Type B pancreatic cell (in vitro differentiated cells): Measurements from ENCODE around the gene YTHDF1. TPM values are rescaled to one million over a fixed set of nuclear protein-coding genes. Genes with fewer than 3 reads are reported as not detected.

Experiments used
- DNase-seq: peaks from one replicate; pipeline ENCODE4 v3.0.0; 2021; ENCODE audit warnings: mixed read lengths; ENCODE audit not compliant: unreplicated experiment; ENCODE audit errors: extremely low spot score
- H3K27ac Mint-ChIP-seq: 2 replicates; pipeline ENCODE4 v1.8.0; 2021; ENCODE audit warnings: mild to moderate bottlenecking, mixed read lengths
- H3K27me3 Mint-ChIP-seq: 2 replicates; pipeline ENCODE4 v1.8.0; 2021; ENCODE audit warnings: mixed read lengths
- H3K36me3 Mint-ChIP-seq: 2 replicates; pipeline ENCODE4 v1.8.0; 2021; ENCODE audit warnings: mixed read lengths
- H3K4me1 Mint-ChIP-seq: one replicate; pipeline ENCODE4 v1.8.0; 2021; ENCODE audit warnings: mixed read lengths; ENCODE audit not compliant: unreplicated experiment
- H3K4me3 Mint-ChIP-seq: 2 replicates; pipeline ENCODE4 v1.8.0; 2021; ENCODE audit warnings: mild to moderate bottlenecking, mixed read lengths
- H3K9me3 Mint-ChIP-seq: 2 replicates; pipeline ENCODE4 v1.8.0; 2021; ENCODE audit warnings: mixed read lengths
- CTCF ChIP-seq: fragments of 200-600 bp; sonication (generic); conservative IDR thresholded peaks from 2 replicates; pipeline ENCODE4 v1.5.0; 2021; ENCODE audit warnings: antibody characterized with exemption, mild to moderate bottlenecking
- total RNA-seq: library from RNA; stranded (reverse); gene quantifications from 2 replicates; pipeline ENCODE4 v1.2.1, GENCODE V29; 2021; ENCODE audit warnings: low replicate concordance

The YTHDF1 gene
- total RNA-seq, 1 donor from 2014 or later = 50.4 TPM

DNA sequence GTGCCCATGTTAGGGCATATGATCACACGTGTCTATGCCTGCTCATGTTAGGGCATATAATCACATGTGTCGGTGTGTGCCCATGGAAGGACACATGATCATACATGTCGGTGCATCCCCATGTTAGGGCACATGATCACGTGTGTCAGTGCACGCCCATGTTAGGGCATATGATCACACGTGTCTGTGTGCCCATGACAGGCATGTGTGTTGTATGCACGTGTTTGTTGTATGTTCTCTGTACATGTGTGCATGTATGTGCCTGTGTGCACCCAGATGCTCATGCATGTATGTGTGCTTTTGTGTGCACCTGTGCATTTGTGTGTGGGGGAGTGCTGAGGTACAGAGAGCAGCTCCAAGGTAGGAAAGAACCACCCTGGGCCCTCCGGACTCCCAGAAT, 29.8 kb downstream of the YTHDF1 start:
- no peak for DNase-seq
- Mint-ChIP-seq H3K27me3 (peaks cover 41% of the 10 kb centered on the region), H3K27ac (no peak overlapping the region), H3K4me1 (no peaks in the 10 kb centered on the region), H3K4me3 (no peak overlapping the region), H3K36me3 (no peaks in the 10 kb centered on the region), H3K9me3 (no peaks in the 10 kb centered on the region)
- no peak for TF ChIP-seq CTCF

GRCh38 chr20:63185215-63185796, 30.6 kb downstream of the YTHDF1 start:
- Mint-ChIP-seq H3K9me3 (no peaks in the 10 kb centered on the region), H3K36me3 (no peaks in the 10 kb centered on the region), H3K4me1 (no peaks in the 10 kb centered on the region), H3K27ac (no peak overlapping the region), H3K27me3 (peaks cover 49% of the 10 kb centered on the region), H3K4me3 (no peak overlapping the region)
- no peak for DNase-seq
- TF ChIP-seq CTCF = no peak

DNA sequence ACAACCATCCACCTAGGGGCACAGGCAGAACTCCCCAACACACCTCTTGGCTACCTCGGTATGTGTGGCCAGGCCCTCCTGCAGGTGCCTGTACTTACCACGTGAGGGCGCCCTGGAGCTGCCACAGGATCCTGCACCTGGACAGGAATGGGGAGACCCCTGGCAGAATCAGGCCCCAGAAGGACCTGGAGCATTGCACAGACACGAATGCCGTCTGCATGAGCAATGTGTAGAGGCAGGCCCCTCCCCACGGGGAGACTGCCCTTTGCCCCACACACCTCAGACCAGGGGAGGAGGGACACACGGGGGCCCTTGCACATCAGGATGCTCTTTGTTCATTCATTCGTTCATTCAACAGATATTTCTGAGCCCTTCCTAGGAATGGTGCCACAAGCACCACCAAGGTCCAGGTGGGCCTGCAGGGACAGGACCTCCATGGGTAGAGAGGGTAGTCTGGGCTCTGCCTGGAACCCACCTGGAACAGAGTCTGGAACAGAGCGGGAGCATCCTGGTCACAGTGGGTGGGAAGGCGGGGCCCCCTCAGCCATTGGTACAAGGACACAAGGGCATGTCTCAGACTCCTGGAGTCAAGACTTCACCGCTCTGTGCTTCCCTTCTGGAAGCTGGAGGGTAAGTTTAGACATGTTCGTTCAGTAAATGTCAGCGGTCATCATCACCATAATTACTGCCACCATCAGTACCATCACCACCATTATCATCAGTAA, 32.3 kb downstream of the YTHDF1 start:
- H3K27ac Mint-ChIP-seq = no peak overlapping the region
- H3K36me3 Mint-ChIP-seq = no peaks in the 10 kb centered on the region
- peak; percentile 83 for TF ChIP-seq CTCF
- H3K4me1 Mint-ChIP-seq = peaks cover 4% of the 10 kb centered on the region
- peaks cover 56% of the 10 kb centered on the region for H3K27me3 Mint-ChIP-seq
- no peak for DNase-seq
- H3K9me3 Mint-ChIP-seq = no peaks in the 10 kb centered on the region
- no peak overlapping the region for H3K4me3 Mint-ChIP-seq

GRCh38 chr20:63182946-63183415, 33.0 kb downstream of the YTHDF1 start:
- Mint-ChIP-seq H3K36me3 (no peaks in the 10 kb centered on the region), H3K27ac (no peak overlapping the region), H3K27me3 (peaks cover 57% of the 10 kb centered on the region), H3K4me1 (peaks cover 4% of the 10 kb centered on the region), H3K9me3 (no peaks in the 10 kb centered on the region), H3K4me3 (no peak overlapping the region)
- no peak for DNase-seq
- TF ChIP-seq CTCF = no peak

DNA sequence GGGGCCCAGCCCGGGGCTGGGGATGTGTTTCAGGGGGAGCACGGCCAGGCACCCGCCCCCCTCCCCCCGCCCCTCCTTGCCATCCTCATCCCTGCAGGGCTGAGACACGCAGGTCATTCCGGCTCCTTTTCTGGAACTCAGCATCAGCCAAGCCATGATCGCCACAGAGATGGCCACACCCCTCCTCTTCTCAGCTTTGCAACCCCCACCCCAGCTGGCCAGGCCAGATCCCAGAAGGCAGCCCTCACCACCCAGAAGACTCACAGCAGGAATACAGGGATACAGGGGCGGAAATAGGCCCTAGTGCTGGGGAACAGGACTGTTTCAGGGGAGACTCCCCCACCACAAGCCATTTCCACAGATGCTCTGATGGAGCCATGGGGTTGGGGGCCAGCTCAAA, 33.5 kb downstream of the YTHDF1 start:
- no peak overlapping the region for H3K27ac Mint-ChIP-seq
- H3K4me1 Mint-ChIP-seq = peaks cover 4% of the 10 kb centered on the region
- H3K9me3 Mint-ChIP-seq = no peaks in the 10 kb centered on the region
- no peak for TF ChIP-seq CTCF
- no peak for DNase-seq
- H3K36me3 Mint-ChIP-seq = no peaks in the 10 kb centered on the region
- peaks cover 60% of the 10 kb centered on the region for H3K27me3 Mint-ChIP-seq
- H3K4me3 Mint-ChIP-seq = no peak overlapping the region
